B cell (primary cell): ENCODE measurements around the gene INTS3. TPM values are rescaled to one million over a fixed set of nuclear protein-coding genes. Genes with fewer than 3 reads are reported as not detected.
A peak's percentile ranks its signal among the peaks of the same experiment; 100 is the strongest.

ENCODE experiments used
- ATAC-seq: fragments of 200-7000 bp; cut with Tn5 transposase; one replicate; pipeline ENCODE4 v1.10.0; 2021; ENCODE audit warnings: low read depth, mild to moderate bottlenecking, moderate number of reproducible peaks, moderate library complexity
- CTCF ChIA-PET: fragments of 350-600 bp; sonication (Branson Sonifier 250); formaldehyde crosslinking; loops from one replicate; lab custom pipeline; 2021; ENCODE audit warnings: antibody characterized with exemption, inconsistent platforms; lab: Charles Lee
- POLR2A ChIA-PET: fragments of 350-600 bp; sonication (Branson Sonifier 250); formaldehyde crosslinking; loops from one replicate; lab custom pipeline; 2021; ENCODE audit warnings: antibody characterized with exemption; lab: Charles Lee
- DNase-seq: peaks from one replicate; pipeline ENCODE4 v3.0.0; 2013
- H2AFZ ChIP-seq: 2 replicates; pipeline ENCODE4 v1.6.1; 2012; ENCODE audit warnings: mild to moderate bottlenecking, low read depth, low read length; ENCODE audit not compliant: insufficient read depth, poor library complexity, severe bottlenecking
- H3K27ac ChIP-seq, 2 donors: 1 replicate in 1 of 2; 2 replicates in 1 of 2; pipeline ENCODE4 v1.5.1; 2012 to 2013; ENCODE audit warnings: low read length in 2 of 2, mild to moderate bottlenecking in 2 of 2, moderate library complexity in 1 of 2
- H3K27me3 ChIP-seq, 4 experiments: fragments of 200-600 bp in 1 of 4; sonication (generic) in 1 of 4; replicated peaks in 1 of 4; 1 replicate in 2 of 4; 2 replicates in 2 of 4; pipeline versions ENCODE4 v1.6.1 to v1.7.0; 2013 to 2016; ENCODE audit warnings: low read length in 3 of 4, mild to moderate bottlenecking in 2 of 4, mixed read lengths in 1 of 4, moderate library complexity in 1 of 4; ENCODE audit not compliant: insufficient read depth in 4 of 4, control insufficient read depth in 3 of 4; ENCODE audit errors: control extremely low read depth in 1 of 4
- H3K36me3 ChIP-seq, 2 experiments: replicated peaks in 1 of 2; 1 replicate in 1 of 2; 2 replicates in 1 of 2; pipeline versions ENCODE4 v1.6.1 to v1.7.1; 2013; ENCODE audit warnings: low read length in 1 of 2; ENCODE audit not compliant: insufficient read depth in 2 of 2, control insufficient read depth in 1 of 2; ENCODE audit errors: control extremely low read depth in 1 of 2, extremely low read depth in 1 of 2
- H3K4me1 ChIP-seq, 2 donors: fragments of 200-600 bp in 1 of 2; sonication (generic) in 1 of 2; 1 replicate in 1 of 2; 2 replicates in 1 of 2; pipeline versions ENCODE4 v1.5.1 to v1.6.1; 2013 to 2017; ENCODE audit warnings: low read length in 2 of 2; ENCODE audit not compliant: control insufficient read depth in 2 of 2, insufficient read depth in 2 of 2
- H3K4me2 ChIP-seq: replicated peaks from 2 replicates; pipeline ENCODE3; 2012; ENCODE audit warnings: mild to moderate bottlenecking, low read depth, low read length; ENCODE audit not compliant: poor library complexity, severe bottlenecking
- H3K4me3 ChIP-seq, 5 experiments: fragments of 200-600 bp in 1 of 5; sonication (generic) in 1 of 5; 1 replicate in 3 of 5; 2 replicates in 2 of 5; pipeline versions ENCODE4 v1.5.1 to v1.7.0; 2011 to 2016; ENCODE audit warnings: low read length in 4 of 5, mild to moderate bottlenecking in 4 of 5, low read depth in 2 of 5, control low read depth in 1 of 5, moderate library complexity in 1 of 5; ENCODE audit not compliant: insufficient read depth in 1 of 5; ENCODE audit errors: control extremely low read depth in 1 of 5, extremely low read depth in 1 of 5
- H3K79me2 ChIP-seq: fragments of 200-600 bp; sonication (generic); one replicate; pipeline ENCODE4 v1.6.0; 2016; ENCODE audit warnings: low read length; ENCODE audit not compliant: control insufficient read depth, insufficient read depth
- H3K9ac ChIP-seq: fragments of 200-600 bp; sonication (generic); 2 replicates; pipeline ENCODE4 v1.6.1; 2017; ENCODE audit warnings: mild to moderate bottlenecking, low read length, moderate library complexity
- H3K9me3 ChIP-seq, 3 donors: one replicate each; pipeline versions ENCODE4 v1.6.1 to v1.7.1; 2013; ENCODE audit warnings: low read length in 2 of 3; ENCODE audit not compliant: control insufficient read depth in 2 of 3, insufficient read depth in 1 of 3; ENCODE audit errors: control extremely low read depth in 1 of 3
- H4K20me1 ChIP-seq: 2 replicates; pipeline ENCODE4 v1.6.0; 2012; ENCODE audit warnings: mild to moderate bottlenecking, low read length; ENCODE audit not compliant: insufficient read depth, control insufficient read depth, poor library complexity, severe bottlenecking
- H3K27ac Mint-ChIP-seq: one replicate; pipeline ENCODE4 v1.8.0; 2021; ENCODE audit warnings: mixed read lengths
- H3K27me3 Mint-ChIP-seq: one replicate; pipeline ENCODE4 v1.8.0; 2021; ENCODE audit warnings: mixed read lengths
- H3K4me1 Mint-ChIP-seq: one replicate; pipeline ENCODE4 v1.8.0; 2021; ENCODE audit warnings: mixed read lengths
- H3K4me3 Mint-ChIP-seq: one replicate; pipeline ENCODE4 v1.8.0; 2021; ENCODE audit warnings: mixed read lengths
- H3K9me3 Mint-ChIP-seq: one replicate; pipeline ENCODE4 v1.8.0; 2022; ENCODE audit warnings: mixed read lengths; ENCODE audit not compliant: insufficient read depth
- EZH2 ChIP-seq: IDR thresholded peaks from 2 replicates; pipeline ENCODE4 v1.6.1; 2012; ENCODE audit warnings: borderline replicate concordance, low read depth, mild to moderate bottlenecking, moderate library complexity, low read length; ENCODE audit not compliant: insufficient read depth, poor library complexity, severe bottlenecking
- WGBS: methylation state at CpG from one replicate; pipeline ENCODE4 v1.1.5; 2013; ENCODE audit warnings: missing lambda C conversion rate; ENCODE audit not compliant: insufficient coverage; 5-methylcytosine and 5-hydroxymethylcytosine counted together
- intact Hi-C: fragments of 100-400 bp; cut with micrococcal nuclease; formaldehyde crosslinking; loops from one replicate; pipeline ENCODE4 v1.10.0; 2022
- polyA plus RNA-seq: library from polyadenylated mRNA; depleted of rRNA; stranded (reverse); fragments of >200 nt; gene quantifications from 2 replicates; pipeline ENCODE4 v1.2.3, GENCODE V29; 2012
- total RNA-seq, 2 donors: library from RNA; stranded (reverse); fragments of 120-200 nt in 1 of 2; gene quantifications; 1 replicate in 1 of 2; 2 replicates in 1 of 2; pipeline versions ENCODE4 v1.2.3 to v1.2.4, GENCODE V29; 2013 to 2022
- TF ChIP-seq, protein P1 (sequence below): fragments of 200-600 bp; IDR thresholded peaks from one replicate; pipeline ENCODE4 v1.8.0; 2022; ENCODE audit warnings: antibody characterized with exemption, mild to moderate bottlenecking

The INTS3 gene
- total and polyA plus RNA-seq, 2 donors (not counting 1 experiment from before 2014, with no cell fraction given), result 69.1 to 84.1 TPM

DNA sequence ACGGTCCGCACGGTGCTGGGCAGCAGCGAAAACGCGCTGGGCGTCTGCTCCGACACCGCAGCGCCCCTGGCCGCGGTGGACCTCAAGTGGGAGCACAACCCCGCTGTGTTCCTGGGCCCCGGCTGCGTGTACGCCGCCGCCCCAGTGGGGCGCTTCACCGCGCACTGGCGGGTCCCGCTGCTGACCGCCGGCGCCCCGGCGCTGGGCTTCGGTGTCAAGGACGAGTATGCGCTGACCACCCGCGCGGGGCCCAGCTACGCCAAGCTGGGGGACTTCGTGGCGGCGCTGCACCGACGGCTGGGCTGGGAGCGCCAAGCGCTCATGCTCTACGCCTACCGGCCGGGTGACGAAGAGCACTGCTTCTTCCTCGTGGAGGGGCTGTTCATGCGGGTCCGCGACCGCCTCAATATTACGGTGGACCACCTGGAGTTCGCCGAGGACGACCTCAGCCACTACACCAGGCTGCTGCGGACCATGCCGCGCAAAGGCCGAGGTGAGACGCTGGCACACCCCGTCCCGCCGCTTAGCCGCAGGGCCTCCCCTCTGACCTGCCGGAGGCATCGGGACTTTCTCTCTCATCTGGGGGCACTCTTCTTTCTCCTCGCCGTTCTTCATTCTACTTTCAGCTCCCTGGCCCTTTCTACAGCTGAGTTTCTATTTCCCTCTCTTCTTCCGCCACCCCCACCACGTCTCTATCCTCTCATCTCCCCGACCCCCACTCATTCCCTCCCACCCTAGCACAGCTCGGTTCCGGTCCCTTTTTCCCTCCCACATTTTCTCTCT, 48.3 kb upstream of the INTS3 start:
- peaks cover 56% of the 10 kb centered on the region for H3K27me3 Mint-ChIP-seq
- Histone ChIP-seq H3K36me3 (no peaks in the 10 kb centered on the region), H3K4me3 (peak overlapping the region in 4 of 5 experiments; percentile 19 to 57 (median 50)), H3K9ac (peak overlapping the region; percentile 63), H3K9me3 (peaks cover 0 to 8% (median 0%) of the 10 kb centered on the region in 3 donors), H2AFZ (peak overlapping the region; percentile 86), H3K79me2 (no peaks in the 10 kb centered on the region), H3K4me2 (peak overlapping the region; percentile 88), H4K20me1 (no peaks in the 10 kb centered on the region), H3K27ac (no peak overlapping the region), H3K27me3 (peaks cover 0 to 37% (median 24%) of the 10 kb centered on the region in 4 experiments), H3K4me1 (peaks cover 26 to 30% of the 10 kb centered on the region in 2 donors)
- ChIA-PET CTCF (interaction anchor here (0.6 to 6.4 kb wide), 6 partner anchors 8 to 307 kb away, joined by 3 to 50 read pairs (median 6); partner anchors contain the start of gene RAB13), POLR2A (interaction anchor here (0.6 to 1.3 kb wide), 4 partner anchors 46 to 621 kb away, joined by 3 to 13 read pairs (median 3); partner anchors contain the start of gene CHTOP)
- DNase-seq (peak; percentile 68), ATAC-seq (peak; percentile 63)
- WGBS, result 2% methylated on average over 73 of the region's 73 CpGs
- H3K9me3 Mint-ChIP-seq, result no peaks in the 10 kb centered on the region
- peaks cover 26% of the 10 kb centered on the region for H3K4me1 Mint-ChIP-seq
- peak overlapping the region; percentile 94 for H3K4me3 Mint-ChIP-seq
- no peak overlapping the region for H3K27ac Mint-ChIP-seq
- TF ChIP-seq, protein P1, sequence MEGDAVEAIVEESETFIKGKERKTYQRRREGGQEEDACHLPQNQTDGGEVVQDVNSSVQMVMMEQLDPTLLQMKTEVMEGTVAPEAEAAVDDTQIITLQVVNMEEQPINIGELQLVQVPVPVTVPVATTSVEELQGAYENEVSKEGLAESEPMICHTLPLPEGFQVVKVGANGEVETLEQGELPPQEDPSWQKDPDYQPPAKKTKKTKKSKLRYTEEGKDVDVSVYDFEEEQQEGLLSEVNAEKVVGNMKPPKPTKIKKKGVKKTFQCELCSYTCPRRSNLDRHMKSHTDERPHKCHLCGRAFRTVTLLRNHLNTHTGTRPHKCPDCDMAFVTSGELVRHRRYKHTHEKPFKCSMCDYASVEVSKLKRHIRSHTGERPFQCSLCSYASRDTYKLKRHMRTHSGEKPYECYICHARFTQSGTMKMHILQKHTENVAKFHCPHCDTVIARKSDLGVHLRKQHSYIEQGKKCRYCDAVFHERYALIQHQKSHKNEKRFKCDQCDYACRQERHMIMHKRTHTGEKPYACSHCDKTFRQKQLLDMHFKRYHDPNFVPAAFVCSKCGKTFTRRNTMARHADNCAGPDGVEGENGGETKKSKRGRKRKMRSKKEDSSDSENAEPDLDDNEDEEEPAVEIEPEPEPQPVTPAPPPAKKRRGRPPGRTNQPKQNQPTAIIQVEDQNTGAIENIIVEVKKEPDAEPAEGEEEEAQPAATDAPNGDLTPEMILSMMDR, result peak; percentile 42
- TF ChIP-seq EZH2, result no peak
- intact Hi-C loops, result loop anchor here (5.0 to 10.0 kb wide), 2 partner anchors 145 to 167 kb away; partner anchors contain the start of gene S100A6

DNA sequence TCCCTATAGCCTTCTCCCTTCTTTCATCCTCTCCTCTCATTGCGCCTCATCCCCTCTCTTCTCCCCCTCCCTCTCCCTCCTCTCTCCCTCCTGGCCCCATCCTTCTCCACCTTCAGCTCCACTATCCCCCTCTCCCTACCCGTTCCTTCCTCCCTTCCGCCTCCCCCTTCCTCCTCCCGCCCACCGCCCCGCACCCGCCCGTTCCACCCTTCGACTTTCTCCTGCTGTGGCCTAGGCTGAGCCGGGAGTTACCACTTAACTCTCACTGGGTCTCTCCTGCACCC, 47.8 kb upstream of the INTS3 start:
- TF ChIP-seq, protein P1, result no peak
- TF ChIP-seq EZH2, result no peak
- H3K4me2 ChIP-seq, result peak overlapping the region; percentile 88
- ATAC-seq (no peak), DNase-seq (no peak)
- H3K36me3 ChIP-seq, result no peaks in the 10 kb centered on the region
- H3K4me3 ChIP-seq, result peak overlapping the region in 1 of 5 experiments; percentile 48
- Mint-ChIP-seq H3K4me1 (peaks cover 26% of the 10 kb centered on the region), H3K4me3 (peak overlapping the region; percentile 94), H3K9me3 (no peaks in the 10 kb centered on the region), H3K27me3 (peaks cover 59% of the 10 kb centered on the region), H3K27ac (no peak overlapping the region)
- intact Hi-C loops, result no loop called here
- H2AFZ ChIP-seq, result peak overlapping the region; percentile 86
- peaks cover 0 to 8% (median 0%) of the 10 kb centered on the region in 3 donors for H3K9me3 ChIP-seq
- peak overlapping the region; percentile 63 for H3K9ac ChIP-seq
- no peaks in the 10 kb centered on the region for H3K79me2 ChIP-seq
- WGBS, result 37% methylated on average over 5 of the region's 10 CpGs
- H4K20me1 ChIP-seq, result no peaks in the 10 kb centered on the region
- H3K27me3 ChIP-seq, result peaks cover 0 to 37% (median 24%) of the 10 kb centered on the region in 4 experiments
- ChIA-PET CTCF (interaction anchor here (0.8 to 6.4 kb wide), 5 partner anchors 8 to 307 kb away, joined by 3 to 50 read pairs (median 10); partner anchors contain the start of gene RAB13), POLR2A (interaction anchor here (0.5 to 0.6 kb wide), 5 partner anchors 16 to 244 kb away, joined by 3 to 13 read pairs (median 4); no protein-coding TSS in a partner anchor)
- H3K27ac ChIP-seq, result no peak overlapping the region
- H3K4me1 ChIP-seq, result peaks cover 26 to 30% of the 10 kb centered on the region in 2 donors
